Stimulated activated CD8-positive, alpha-beta memory T cell treated with anti-CD3 and anti-CD28 coated beads, Interleukin-12 subunit alpha, Interleukin-12 subunit beta, amount 100 ng/mL, for 24 hours (primary cell): Measurements from ENCODE around the gene MYO19.
"Not testable (repeated sequence)": the region's sequence is repeated elsewhere in the genome, so short reads cannot be mapped to it uniquely, and the experiment has no call there.

Source experiments
- DNase-seq: peaks from one replicate; pipeline ENCODE4 v3.0.0-alpha.2; 2020; ENCODE audit errors: extremely low read depth

MYO19 gene

GRCh38 chr17:36463916-36464764 lies 70.5 kb downstream of the MYO19 start:
- peak; percentile 7 for DNase-seq

- no peak for DNase-seq
These were observed 73.1 kb downstream of the MYO19 start for GRCh38 chr17:36461330-36462110.

GRCh38 chr17:36460265-36460937 lies 74.3 kb downstream of the MYO19 start:
- DNase-seq: no peak

DNA sequence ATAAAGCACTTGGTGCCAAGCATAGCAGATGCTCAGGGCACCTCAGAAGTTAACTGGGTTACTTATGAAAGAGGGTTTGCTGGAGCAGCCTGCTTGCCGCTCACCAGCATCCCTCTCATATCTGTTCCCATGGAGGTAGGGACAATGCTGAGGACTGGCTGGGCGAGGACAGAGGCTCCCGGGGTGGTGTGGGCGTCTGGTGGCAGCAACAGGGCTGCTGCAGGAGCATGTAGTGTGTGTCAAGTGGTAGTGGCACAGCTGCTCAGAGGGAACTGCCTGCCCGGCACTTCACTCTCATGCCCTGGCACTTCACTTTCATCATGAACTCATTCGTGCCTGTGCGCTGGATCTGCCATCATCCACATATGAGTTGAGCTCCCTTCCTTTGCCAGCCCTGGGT lies 75.1 kb downstream of the MYO19 start:
- no peak for DNase-seq

GRCh38 chr17:36459045-36459444 lies 75.6 kb downstream of the MYO19 start:
- DNase-seq: no peak

- DNase-seq: not testable (repeated sequence)
These were observed 77.0 kb downstream of the MYO19 start for GRCh38 chr17:36457701-36458100.

DNA sequence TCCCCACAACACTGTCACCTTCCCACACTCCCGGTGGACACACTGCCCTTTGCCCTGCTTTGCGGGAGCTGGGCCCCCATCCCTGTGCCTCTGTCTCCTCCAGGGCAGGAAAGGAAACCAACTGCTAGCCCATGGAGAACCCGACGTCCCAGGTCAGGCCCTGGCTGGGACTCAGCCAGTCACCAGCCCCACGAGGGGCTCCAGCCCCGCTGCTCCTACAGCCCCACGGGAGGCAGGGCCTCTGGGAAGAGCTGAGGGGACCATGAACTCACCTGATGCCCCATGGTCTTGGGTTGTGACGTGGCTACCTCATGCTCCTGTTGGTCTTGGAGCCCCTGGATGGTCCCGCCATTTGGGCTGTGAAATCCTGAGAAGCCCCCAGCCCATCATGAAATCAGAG lies 81.8 kb downstream of the MYO19 start:
- not testable (repeated sequence) for DNase-seq

DNA sequence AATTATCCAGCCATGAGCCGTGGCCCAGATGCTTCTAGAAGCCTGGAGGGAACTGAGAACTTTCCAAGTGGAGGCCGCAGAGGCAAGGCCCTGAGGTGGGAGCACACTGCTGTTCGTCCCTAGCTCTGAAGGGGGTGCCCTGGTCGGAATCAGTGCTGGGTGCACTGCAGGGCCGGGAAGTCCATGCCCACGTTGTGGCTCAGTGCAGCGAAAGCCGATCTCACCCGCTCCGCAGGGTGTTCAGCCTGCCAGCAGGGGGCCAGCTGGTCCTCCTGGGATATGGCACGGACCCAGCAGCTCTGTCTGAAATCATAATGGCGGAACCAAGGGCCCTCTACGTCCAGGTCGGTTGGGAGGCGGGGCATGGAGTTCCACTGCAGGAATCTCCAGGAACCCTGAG lies 84.7 kb downstream of the MYO19 start:
- DNase-seq: not testable (repeated sequence)
